GM12878 (cell line): Measurements from ENCODE around the gene NPHS2. TPM values are rescaled to one million over a fixed set of nuclear protein-coding genes. Genes with fewer than 3 reads are reported as not detected.

Experiments
- ATAC-seq: fragments of 200-7000 bp; cut with Tn5 transposase; 3 replicates; pipeline ENCODE4 v1.9.1; 2020; ENCODE audit warnings: mild to moderate bottlenecking, moderate library complexity
- BruUV-seq: library from RNA; stranded (reverse); fragments of 400-500 nt; replicated peaks from 2 replicates; lab custom pipeline; 2021; lab: Mats Ljungman, UMichigan
- CTCF ChIA-PET: fragments of 300-600 bp; sonication (Branson Sonifier 250); formaldehyde crosslinking; extraction: SDS; loops from one replicate; lab custom pipeline; 2021; ENCODE audit warnings: inconsistent platforms; lab: Yijun Ruan, JAX
- POLR2A ChIA-PET: fragments of 350-600 bp; formaldehyde crosslinking; extraction: SDS; loops from one replicate; lab custom pipeline; 2021; ENCODE audit warnings: inconsistent platforms; lab: Charles Lee
- RAD21 ChIA-PET: fragments of 300-600 bp; sonication (Branson Sonifier 250); formaldehyde crosslinking; loops from one replicate; lab custom pipeline; 2023; ENCODE audit warnings: antibody characterized with exemption; ENCODE audit not compliant: unreplicated experiment; lab: Charles Lee
- SMC1A ChIA-PET: fragments of 300-600 bp; sonication (Branson Sonifier 250); formaldehyde crosslinking; loops from one replicate; lab custom pipeline; 2023; ENCODE audit not compliant: unreplicated experiment, uncharacterized antibody; lab: Charles Lee
- DNase-seq: peaks from one replicate; pipeline ENCODE4 v3.0.0-alpha.2; 2011; ENCODE audit warnings: low read depth, low spot score
- FAIRE-seq: peaks from 3 replicates; lab custom pipeline; 2011; peaks lifted over from hg19 to GRCh38; lab: Jason Lieb, UNC
- H2AFZ ChIP-seq: 2 replicates; pipeline ENCODE4 v1.6.0; 2011; ENCODE audit warnings: low read depth, low read length, control low read depth; ENCODE audit not compliant: control insufficient read depth
- H3K27ac ChIP-seq: 2 replicates; pipeline ENCODE4 v1.5.1; 2011; ENCODE audit warnings: control low read depth; ENCODE audit not compliant: control insufficient read depth, insufficient read depth
- H3K27me3 ChIP-seq, 2 experiments: replicated peaks in 1 of 2; 2 replicates each; pipeline versions ENCODE4 v1.6.0 to v1.6.1; 2011; ENCODE audit warnings: low read length in 1 of 2; ENCODE audit not compliant: control insufficient read depth in 2 of 2, insufficient read depth in 2 of 2
- H3K36me3 ChIP-seq, 2 experiments: 2 replicates each; pipeline ENCODE4 v1.5.1; 2011; ENCODE audit warnings: low read length in 1 of 2; ENCODE audit not compliant: control insufficient read depth in 2 of 2, insufficient read depth in 2 of 2
- H3K4me1 ChIP-seq: 2 replicates; pipeline ENCODE4 v1.6.1; 2011; ENCODE audit warnings: mild to moderate bottlenecking, low read length, moderate library complexity, mixed read lengths; ENCODE audit not compliant: control insufficient read depth, insufficient read depth
- H3K4me2 ChIP-seq: 2 replicates; pipeline ENCODE4 v1.6.0; 2011; ENCODE audit warnings: control low read depth; ENCODE audit not compliant: control insufficient read depth, insufficient read depth
- H3K4me3 ChIP-seq: fragments of 200-600 bp; sonication (generic); 2 replicates; pipeline ENCODE4 v1.5.1; 2016
- H3K79me2 ChIP-seq: 2 replicates; pipeline ENCODE4 v1.6.0; 2011; ENCODE audit warnings: low read length; ENCODE audit not compliant: control insufficient read depth, insufficient read depth
- H3K9ac ChIP-seq: 2 replicates; pipeline ENCODE4 v1.8.0; 2011; ENCODE audit warnings: low read length, control low read depth, mixed read lengths; ENCODE audit not compliant: control insufficient read depth, insufficient read depth
- H3K9me3 ChIP-seq: replicated peaks from 3 replicates; pipeline ENCODE4 v1.5.1; 2011; ENCODE audit warnings: mild to moderate bottlenecking, low read length; ENCODE audit not compliant: control insufficient read depth, insufficient read depth
- H4K20me1 ChIP-seq: 2 replicates; pipeline ENCODE4 v1.6.0; 2011; ENCODE audit not compliant: control insufficient read depth, insufficient read depth
- HDAC2 ChIP-seq: fragments of 200-600 bp; sonication (generic); IDR thresholded peaks from 2 replicates; pipeline ENCODE4 v1.6.1; 2017
- MEF2B ChIP-seq: fragments of 450-650 bp; IDR thresholded peaks from 2 replicates; pipeline ENCODE4 v1.6.1; 2018; ENCODE audit warnings: mild to moderate bottlenecking, moderate library complexity; ENCODE audit not compliant: partially characterized antibody, poor library complexity, severe bottlenecking
- NBN ChIP-seq: fragments of 450-650 bp; IDR thresholded peaks from 2 replicates; pipeline ENCODE4 v1.6.1; 2016
- PKNOX1 ChIP-seq: fragments of 450-650 bp; IDR thresholded peaks from 2 replicates; pipeline ENCODE4 v1.6.1; 2016; ENCODE audit warnings: mild to moderate bottlenecking
- POLR2AphosphoS5 ChIP-seq: IDR thresholded peaks from 2 replicates; pipeline ENCODE4 v1.6.1; 2011; ENCODE audit warnings: mild to moderate bottlenecking, low read length, inconsistent platforms
- SMAD5 ChIP-seq: IDR thresholded peaks from 2 replicates; pipeline ENCODE4 v1.6.1; 2016; ENCODE audit warnings: antibody characterized with exemption, low read depth
- YY1 ChIP-seq: IDR thresholded peaks from 2 replicates; pipeline ENCODE4 v1.6.1; 2011; ENCODE audit warnings: low read depth, mild to moderate bottlenecking, low read length
- ZBED1 ChIP-seq: IDR thresholded peaks from 2 replicates; pipeline ENCODE4 v1.6.1; 2016; ENCODE audit warnings: borderline replicate concordance
- WGBS: methylation state at CpG from one replicate; pipeline ENCODE4 v1.1.6; 2016; ENCODE audit warnings: low lambda C conversion rate; ENCODE audit not compliant: insufficient replicate concordance, insufficient coverage; ENCODE audit errors: missing lambda C conversion rate; 5-methylcytosine and 5-hydroxymethylcytosine counted together
- in situ Hi-C: fragments of 300-500 bp; cut with MboI; formaldehyde crosslinking; loops from 9 replicates; pipeline ENCODE4 v1.14.3; 2018; ENCODE audit warnings: mixed read lengths
- intact Hi-C: fragments of 100-400 bp; cut with micrococcal nuclease; formaldehyde crosslinking; loops from one replicate; pipeline ENCODE4 v1.14.2; 2022; ENCODE audit not compliant: unreplicated experiment
- polyA plus RNA-seq, 11 experiments: library from polyadenylated mRNA; depleted of rRNA in 4 of 11; unstranded in 6 of 11; stranded (reverse) in 5 of 11; fragments of >200 nt; fragmentation: Nextera tagmentation in 4 of 11; fragmentation: Illumina TruSeq in 1 of 11; extraction: Ambion mirVana in 4 of 11; extraction: Trizol in 1 of 11; gene quantifications; 1 replicate in 1 of 11; 2 replicates in 10 of 11; pipeline versions ENCODE4 v1.2.1 to v1.2.3, GENCODE V29; 2011 to 2016; ENCODE audit warnings: inconsistent platforms in 2 of 11, missing spikeins in 2 of 11, low read depth in 1 of 11
- total RNA-seq, 4 experiments: library from RNA; depleted of rRNA in 3 of 4; stranded (reverse); fragments of >200 nt in 3 of 4; fragmentation: Illumina TruSeq in 1 of 4; extraction: Trizol in 1 of 4; gene quantifications; 2 replicates each; pipeline versions ENCODE4 v1.2.1 to v1.2.3, GENCODE V29; 2013 to 2021
- TF ChIP-seq, protein P1 (sequence below): IDR thresholded peaks from 2 replicates; pipeline ENCODE4 v1.6.1; 2012; ENCODE audit warnings: low read depth, low read length, improper control_type of control experiment
- TF ChIP-seq, protein P2 (sequence below): fragments of 450-650 bp; formaldehyde crosslinking; IDR thresholded peaks from 2 replicates; pipeline ENCODE4 v1.5.0; 2022; ENCODE audit warnings: mild to moderate bottlenecking, missing genetic modification characterization

NPHS2 gene
- total and polyA plus RNA-seq, 10 of the 15 experiments (the other 5 are each of a cell fraction or from before 2014, with no cell fraction given), result not detected

- DNase-seq (no peak), ATAC-seq (no peak), FAIRE-seq (no peak)
- Histone ChIP-seq H3K4me3 (no peak overlapping the region), H3K9ac (no peak overlapping the region), H4K20me1 (no peaks in the 10 kb centered on the region), H3K4me2 (no peak overlapping the region), H3K9me3 (no peaks in the 10 kb centered on the region), H3K27ac (no peak overlapping the region), H3K79me2 (no peaks in the 10 kb centered on the region), H3K4me1 (no peaks in the 10 kb centered on the region), H2AFZ (no peak overlapping the region), H3K36me3 (no peaks in the 10 kb centered on the region), H3K27me3 (peaks cover 0 to 4% of the 10 kb centered on the region in 2 experiments; a peak in 2 of 4 replicates)
- CTCF ChIA-PET, result no interaction called here
- no TSS peak for BruUV-seq
- WGBS, result 85% methylated on average over 4 of the region's 4 CpGs
- POLR2A ChIA-PET, result no interaction called here
- intact Hi-C loops, result no loop called here
- RAD21 ChIA-PET, result no interaction called here
- TF ChIP-seq, protein P1, sequence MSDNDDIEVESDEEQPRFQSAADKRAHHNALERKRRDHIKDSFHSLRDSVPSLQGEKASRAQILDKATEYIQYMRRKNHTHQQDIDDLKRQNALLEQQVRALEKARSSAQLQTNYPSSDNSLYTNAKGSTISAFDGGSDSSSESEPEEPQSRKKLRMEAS, result no peak
- TF ChIP-seq SMAD5, result no peak
- no peak for TF ChIP-seq POLR2AphosphoS5
- no peak for TF ChIP-seq PKNOX1
- TF ChIP-seq, protein P2, sequence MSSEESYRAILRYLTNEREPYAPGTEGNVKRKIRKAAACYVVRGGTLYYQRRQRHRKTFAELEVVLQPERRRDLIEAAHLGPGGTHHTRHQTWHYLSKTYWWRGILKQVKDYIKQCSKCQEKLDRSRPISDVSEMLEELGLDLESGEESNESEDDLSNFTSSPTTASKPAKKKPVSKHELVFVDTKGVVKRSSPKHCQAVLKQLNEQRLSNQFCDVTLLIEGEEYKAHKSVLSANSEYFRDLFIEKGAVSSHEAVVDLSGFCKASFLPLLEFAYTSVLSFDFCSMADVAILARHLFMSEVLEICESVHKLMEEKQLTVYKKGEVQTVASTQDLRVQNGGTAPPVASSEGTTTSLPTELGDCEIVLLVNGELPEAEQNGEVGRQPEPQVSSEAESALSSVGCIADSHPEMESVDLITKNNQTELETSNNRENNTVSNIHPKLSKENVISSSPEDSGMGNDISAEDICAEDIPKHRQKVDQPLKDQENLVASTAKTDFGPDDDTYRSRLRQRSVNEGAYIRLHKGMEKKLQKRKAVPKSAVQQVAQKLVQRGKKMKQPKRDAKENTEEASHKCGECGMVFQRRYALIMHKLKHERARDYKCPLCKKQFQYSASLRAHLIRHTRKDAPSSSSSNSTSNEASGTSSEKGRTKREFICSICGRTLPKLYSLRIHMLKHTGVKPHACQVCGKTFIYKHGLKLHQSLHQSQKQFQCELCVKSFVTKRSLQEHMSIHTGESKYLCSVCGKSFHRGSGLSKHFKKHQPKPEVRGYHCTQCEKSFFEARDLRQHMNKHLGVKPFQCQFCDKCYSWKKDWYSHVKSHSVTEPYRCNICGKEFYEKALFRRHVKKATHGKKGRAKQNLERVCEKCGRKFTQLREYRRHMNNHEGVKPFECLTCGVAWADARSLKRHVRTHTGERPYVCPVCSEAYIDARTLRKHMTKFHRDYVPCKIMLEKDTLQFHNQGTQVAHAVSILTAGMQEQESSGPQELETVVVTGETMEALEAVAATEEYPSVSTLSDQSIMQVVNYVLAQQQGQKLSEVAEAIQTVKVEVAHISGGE (CRISPR knock-in tag), result no peak
- no peak for TF ChIP-seq HDAC2
- TF ChIP-seq ZBED1, result no peak
- no peak for TF ChIP-seq MEF2B
- TF ChIP-seq NBN, result no peak
- no peak for TF ChIP-seq YY1
- TF ChIP-seq, all 136 proteins: peak for 0
- in situ Hi-C loops, result no loop called here
- SMC1A ChIA-PET, result no interaction called here
Observed at GRCh38 chr1:179589509-179589908, 13.8 kb upstream of the NPHS2 start.
